Neural cell (in vitro differentiated cells): Measurements from ENCODE around the gene TMED8.

Experiments used
- CTCF ChIP-seq: fragments of 450-650 bp; IDR thresholded peaks from 2 replicates; pipeline ENCODE4 v1.5.1; 2014; ENCODE audit warnings: antibody characterized with exemption, mild to moderate bottlenecking, moderate library complexity; ENCODE audit not compliant: poor library complexity, severe bottlenecking
- REST ChIP-seq: IDR thresholded peaks from 2 replicates; pipeline ENCODE4 v1.6.1; 2012; ENCODE audit warnings: borderline replicate concordance
- TAF1 ChIP-seq: IDR thresholded peaks from 2 replicates; pipeline ENCODE4 v1.6.1; 2012; ENCODE audit warnings: low read depth

GRCh38 chr14:77322250-77322902, 54.5 kb downstream of the TMED8 start:
- TF ChIP-seq CTCF (no peak), TAF1 (no peak), REST (no peak)
